Ishikawa (cell line): ENCODE results near the gene TSPAN4.

Experiments used
- CREB1 ChIP-seq: IDR thresholded peaks from 2 replicates; pipeline ENCODE4 v1.6.1; 2012; ENCODE audit warnings: low read depth
- EGR1 ChIP-seq: IDR thresholded peaks from 2 replicates; pipeline ENCODE4 v1.6.1; 2012
- EP300 ChIP-seq: IDR thresholded peaks from 2 replicates; pipeline ENCODE4 v1.6.1; 2012; ENCODE audit warnings: borderline replicate concordance
- RAD21 ChIP-seq: IDR thresholded peaks from 2 replicates; pipeline ENCODE4 v1.6.1; 2012; ENCODE audit warnings: low read depth
- REST ChIP-seq: IDR thresholded peaks from 2 replicates; pipeline ENCODE4 v1.6.1; 2012; ENCODE audit warnings: low read depth, mild to moderate bottlenecking
- TAF1 ChIP-seq: IDR thresholded peaks from 2 replicates; pipeline ENCODE4 v1.6.1; 2012; ENCODE audit warnings: low read depth, mild to moderate bottlenecking
- TCF12 ChIP-seq: IDR thresholded peaks from 2 replicates; pipeline ENCODE4 v1.6.1; 2012; ENCODE audit warnings: low read depth
- TEAD4 ChIP-seq: IDR thresholded peaks from 2 replicates; pipeline ENCODE4 v1.6.1; 2012
- USF1 ChIP-seq: IDR thresholded peaks from 2 replicates; pipeline ENCODE4 v1.6.1; 2012
- YY1 ChIP-seq: IDR thresholded peaks from 2 replicates; pipeline ENCODE4 v1.6.1; 2012; ENCODE audit warnings: low read depth

DNA sequence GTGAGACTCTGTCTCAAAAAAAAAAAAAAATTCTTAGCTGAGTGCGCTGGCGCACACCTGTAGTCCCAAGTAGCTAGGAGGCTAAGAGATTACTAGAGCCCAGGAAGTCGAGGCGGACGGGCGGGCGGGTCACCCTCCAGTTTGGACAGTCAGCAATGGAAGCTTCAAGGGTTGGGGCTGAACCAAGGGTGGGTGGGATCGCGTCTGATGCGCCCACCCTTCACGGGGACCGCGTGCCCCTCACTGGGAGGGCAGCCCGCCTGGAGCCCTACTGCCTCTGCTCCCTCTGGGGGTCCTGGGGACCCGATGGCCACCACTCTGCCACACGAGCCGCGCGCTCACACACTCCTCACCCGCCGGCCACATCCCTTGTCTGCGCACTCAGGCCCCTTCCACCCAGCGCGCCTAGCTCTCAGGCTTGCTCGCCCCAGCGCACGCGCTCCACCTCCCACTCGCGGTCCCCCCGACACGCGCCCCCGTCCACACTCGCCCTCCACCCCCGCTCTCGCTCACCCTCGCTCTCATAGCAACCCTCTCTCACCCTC, 67.5 kb downstream of the TSPAN4 start:
- TF ChIP-seq EP300 (no peak), EGR1 (peak; percentile 86; the same call in 1 of the 2 replicates), REST (no peak), TAF1 (no peak), TEAD4 (no peak), TCF12 (no peak), CREB1 (no peak), USF1 (no peak), YY1 (no peak), RAD21 (no peak)
